K562 (cell line): ENCODE data around the gene CARD10. TPM values are rescaled to one million over a fixed set of nuclear protein-coding genes. Genes with fewer than 3 reads are reported as not detected.

ENCODE experiments used
- ATF3 ChIP-seq, 2 experiments: fragments of 450-650 bp in 1 of 2; sonication (generic) in 1 of 2; formaldehyde crosslinking in 1 of 2; IDR thresholded peaks in 1 of 2; conservative IDR thresholded peaks in 1 of 2; 2 replicates each; pipeline versions ENCODE4 v1.6.1 to v1.8.1; 2016 to 2023; ENCODE audit warnings: mild to moderate bottlenecking in 2 of 2, moderate library complexity in 2 of 2, inconsistent platforms in 1 of 2, missing genetic modification reagents in 1 of 2
- E2F6 ChIP-seq, 2 experiments: IDR thresholded peaks; 2 replicates each; pipeline ENCODE4 v1.6.1; 2011; ENCODE audit warnings: borderline replicate concordance in 1 of 2, control low read depth in 1 of 2, low read depth in 1 of 2, low read length in 1 of 2, mild to moderate bottlenecking in 1 of 2, mixed read lengths in 1 of 2, moderate library complexity in 1 of 2; ENCODE audit not compliant: insufficient read depth in 1 of 2, insufficient read length in 1 of 2, poor library complexity in 1 of 2, severe bottlenecking in 1 of 2; ENCODE audit errors: extremely low read depth in 1 of 2
- MAFK ChIP-seq: IDR thresholded peaks from 2 replicates; pipeline ENCODE4 v1.6.1; 2011; ENCODE audit warnings: low read length, improper control_type of control experiment
- ZBTB49 ChIP-seq: sonication (generic); formaldehyde crosslinking; IDR thresholded peaks from 2 replicates; pipeline ENCODE4 v1.8.0; 2022; ENCODE audit warnings: missing genetic modification reagents, mild to moderate bottlenecking, borderline replicate concordance
- ZNF121 ChIP-seq: sonication (generic); formaldehyde crosslinking; conservative IDR thresholded peaks from 2 replicates; pipeline ENCODE4 v1.8.0; 2022; ENCODE audit warnings: missing genetic modification reagents
- polyA plus RNA-seq, 8 experiments: library from polyadenylated mRNA; depleted of rRNA in 4 of 8; stranded (reverse) in 5 of 8; unstranded in 3 of 8; fragments of >200 nt; fragmentation: Nextera tagmentation in 2 of 8; fragmentation: Illumina TruSeq in 1 of 8; extraction: Ambion mirVana in 2 of 8; extraction: Trizol in 1 of 8; gene quantifications; 2 replicates each; pipeline versions ENCODE4 v1.2.1 to v1.2.3, GENCODE V29; 2011 to 2014; ENCODE audit warnings: inconsistent platforms in 1 of 8, missing spikeins in 1 of 8
- total RNA-seq, 7 experiments: library from RNA; depleted of rRNA in 6 of 7; stranded (reverse); fragments of >200 nt in 6 of 7; fragmentation: Illumina TruSeq in 2 of 7; extraction: Trizol in 2 of 7; gene quantifications; 2 replicates each; pipeline versions ENCODE4 v1.2.1 to v1.2.3, GENCODE V29; 2011 to 2021; ENCODE audit warnings: low replicate concordance in 1 of 7

The CARD10 gene
- total and polyA plus RNA-seq, 9 of the 15 experiments (the other 6 are each of a cell fraction or from before 2014, with no cell fraction given): 0.13 to 5.8 (median 1.6) TPM

GRCh38 chr22:37519268-37520195 lies at the start of gene CARD10 (continued):
- no peak for TF ChIP-seq ZBTB49 (CRISPR knock-in tag)
- TF ChIP-seq ZNF121 (CRISPR knock-in tag): no peak
- peak in 1 of 2 experiments; percentile 69 for TF ChIP-seq E2F6 (IDR thresholded peaks at IDR 0.05; ENCODE audit: borderline replicate concordance in 1 of 2, extremely low read depth in 1 of 2, insufficient read depth in 1 of 2, insufficient read length in 1 of 2, low read depth in 1 of 2, low read length in 1 of 2, poor library complexity in 1 of 2, severe bottlenecking in 1 of 2)
- no peak for TF ChIP-seq ATF3 (IDR thresholded peaks at IDR 0.05)
- no peak for TF ChIP-seq ATF3 (CRISPR knock-in tag; conservative IDR thresholded peaks at IDR 0.05)
- no peak for TF ChIP-seq MAFK
- TF ChIP-seq, all 486 proteins: peak for 11
